ENCODE measurements around the gene PALMD. TPM values are rescaled to one million over a fixed set of nuclear protein-coding genes. Genes with fewer than 3 reads are reported as not detected.

PALMD gene
- polyA plus RNA-seq, 12 donors = 80.8 to 141 (median 116) TPM; not detected in 1

DNA sequence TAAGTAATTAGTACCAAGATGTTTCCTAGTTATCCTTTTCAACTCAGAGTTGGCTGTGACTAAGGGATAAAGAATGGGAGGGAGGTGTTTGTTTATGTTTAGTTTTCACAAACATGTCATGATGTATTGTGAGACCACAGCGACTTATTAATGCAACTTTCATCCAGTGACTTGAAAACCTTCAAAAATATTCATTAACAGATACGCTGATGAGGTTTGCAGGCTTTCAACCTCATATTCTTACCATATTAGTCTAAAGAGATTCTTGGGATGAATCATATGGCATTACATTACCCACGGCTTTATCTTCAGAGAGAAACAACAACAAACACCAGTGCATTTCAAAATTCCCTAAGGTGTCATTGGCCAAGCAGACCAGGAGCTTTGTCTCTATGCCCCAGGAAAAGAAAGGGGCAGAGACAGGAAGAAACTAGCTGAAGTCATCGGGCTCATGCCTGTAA lies 36.4 kb downstream of the PALMD start:
- no peak for DNase-seq

DNA sequence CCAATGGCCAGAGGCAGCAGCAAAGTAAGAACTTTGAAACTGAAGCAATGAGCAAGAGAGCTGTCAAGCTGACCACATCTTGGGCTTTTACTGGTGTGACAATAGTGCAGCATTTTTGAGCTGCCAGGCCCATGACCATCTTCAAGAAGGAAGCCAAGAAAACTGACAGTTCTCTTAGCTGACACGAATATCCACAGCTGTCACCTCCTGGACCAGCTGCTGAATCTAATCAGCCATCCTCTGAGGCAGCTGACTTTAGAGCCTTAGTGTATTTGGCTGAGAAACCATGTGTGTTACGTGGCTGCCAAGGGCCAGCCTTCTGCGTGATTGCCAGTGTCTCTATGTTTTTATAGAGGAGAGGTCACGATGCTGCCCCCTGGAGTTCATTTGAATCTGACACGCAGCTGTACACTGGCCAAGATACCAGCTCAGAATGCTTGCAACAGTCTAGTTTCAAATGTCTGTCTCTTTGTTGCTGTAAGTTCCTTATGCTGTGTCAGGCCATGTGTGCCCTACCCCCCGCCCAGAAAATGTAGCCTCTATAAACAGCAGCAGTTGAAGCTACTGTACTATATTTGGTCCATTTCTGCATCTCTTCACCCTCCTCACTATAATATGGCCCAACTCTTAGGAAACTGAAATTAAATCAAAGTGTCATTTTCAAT lies 39.7 kb downstream of the PALMD start:
- peak; percentile 72 for DNase-seq

DNA sequence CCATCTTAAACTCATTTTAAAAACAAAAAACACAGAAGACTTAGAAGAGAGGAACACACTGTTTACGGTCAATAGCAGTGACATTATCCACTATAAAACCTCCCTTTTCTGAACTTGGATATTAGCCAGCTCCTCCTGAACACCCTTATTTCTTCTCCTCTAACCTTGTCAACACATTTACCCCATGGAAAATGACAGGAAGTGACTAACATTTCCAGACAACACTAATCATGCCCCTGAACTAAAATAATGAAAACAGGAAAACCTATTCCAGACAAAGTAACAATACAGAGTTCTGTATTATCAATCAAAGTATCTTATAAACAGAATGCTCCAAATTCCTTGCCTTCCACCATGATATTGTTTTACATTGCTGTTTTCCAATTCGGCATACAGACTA lies 45.3 kb downstream of the PALMD start:
- no peak for DNase-seq

DNA sequence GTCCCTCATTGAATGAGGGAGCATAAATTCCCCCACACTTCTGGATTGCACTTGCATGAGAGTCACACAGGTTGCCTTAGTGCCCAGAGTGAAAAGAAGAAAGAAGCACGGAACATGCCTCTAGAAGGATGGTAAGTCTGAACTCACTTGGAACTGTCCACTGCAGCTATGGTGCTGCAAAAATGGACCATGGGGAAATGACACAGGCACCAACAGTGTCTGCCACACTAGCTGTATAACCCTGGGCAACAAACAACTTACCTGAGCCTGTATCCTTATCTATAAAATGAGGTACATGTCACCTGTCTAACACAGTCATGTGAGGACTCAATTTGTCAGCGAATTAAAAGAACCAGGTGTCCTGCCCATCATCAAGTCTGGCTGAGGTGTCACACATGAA lies 50.7 kb downstream of the PALMD start:
- DNase-seq = no peak

DNA sequence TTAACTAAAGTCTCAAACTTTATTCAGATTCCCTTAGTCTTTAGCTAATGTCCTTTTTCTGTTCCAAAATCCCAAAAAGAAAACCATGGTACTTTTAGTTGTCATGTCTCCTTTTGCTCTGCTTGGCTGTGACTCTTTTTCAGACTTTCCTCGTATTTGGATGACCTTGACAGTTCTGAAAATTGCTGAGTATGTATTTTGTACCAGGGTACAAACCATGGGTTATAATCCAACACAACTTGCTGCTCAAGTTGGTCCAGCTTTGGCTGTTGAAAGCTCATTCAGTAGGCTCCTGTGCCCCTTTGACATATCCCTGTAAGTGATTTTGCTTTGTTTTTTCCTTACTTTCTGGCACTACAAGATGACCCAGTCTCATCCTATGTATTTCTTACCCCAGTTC lies 51.7 kb downstream of the PALMD start:
- no peak for DNase-seq

DNA sequence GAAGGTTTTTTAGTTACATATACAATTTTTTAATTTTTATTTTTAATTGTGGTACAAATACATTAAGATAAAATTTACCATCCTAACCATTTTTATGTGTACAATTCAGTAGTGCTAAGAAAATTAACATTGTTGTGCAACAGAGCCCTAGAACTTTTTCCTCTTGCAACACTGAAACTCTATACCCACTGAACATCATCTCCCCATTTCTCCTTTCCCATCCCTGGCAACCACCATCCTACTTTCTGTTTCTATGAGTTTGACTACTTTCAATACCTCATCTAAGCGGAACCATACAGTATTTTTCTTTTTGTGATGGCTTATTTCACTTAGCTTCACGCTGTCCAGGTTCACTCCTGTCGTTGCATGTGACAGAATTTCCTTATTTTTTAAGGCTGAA lies 54.1 kb downstream of the PALMD start:
- DNase-seq = no peak

DNA sequence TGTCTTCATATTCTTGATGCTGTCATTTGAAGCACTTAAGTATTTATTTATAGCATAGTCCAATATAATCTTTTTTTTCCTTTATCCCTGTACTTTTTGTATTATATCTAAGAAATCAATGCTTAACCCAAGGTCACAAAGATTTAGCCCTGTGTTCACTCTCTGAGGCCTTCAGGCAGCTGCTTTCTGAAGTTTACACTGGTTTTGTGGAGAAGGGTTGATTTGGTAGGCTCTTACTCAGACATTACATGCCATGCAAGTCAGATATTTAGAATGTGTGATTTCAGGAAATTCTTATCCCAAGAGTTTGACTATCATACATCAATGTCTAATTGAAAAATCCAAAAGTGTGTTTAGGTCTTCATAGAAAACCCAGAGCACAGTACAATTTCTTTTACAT lies 56.3 kb downstream of the PALMD start:
- no peak for DNase-seq

DNA sequence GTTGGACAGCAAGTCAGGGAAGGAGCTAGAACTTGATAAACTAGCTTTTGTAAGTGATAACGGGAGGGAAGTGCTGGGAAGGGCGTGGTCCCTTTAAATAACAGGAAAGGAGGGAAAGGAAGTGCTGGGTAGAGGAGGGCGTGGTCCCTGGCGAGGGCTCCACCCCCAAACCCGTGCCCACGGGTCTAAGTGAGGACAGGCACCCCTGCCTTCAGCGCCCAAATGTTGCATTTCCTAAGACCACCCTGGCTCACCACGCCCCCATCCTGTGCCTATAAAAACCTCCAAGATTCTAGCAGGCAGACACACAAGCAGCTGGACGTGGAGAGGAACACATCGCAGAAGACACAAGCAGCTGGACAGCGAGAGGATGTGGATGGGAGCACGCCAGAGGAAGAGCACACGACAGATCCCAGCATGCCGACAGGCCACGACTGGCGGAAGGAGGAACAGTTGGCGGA lies 58.5 kb downstream of the PALMD start:
- DNase-seq = no peak

DNA sequence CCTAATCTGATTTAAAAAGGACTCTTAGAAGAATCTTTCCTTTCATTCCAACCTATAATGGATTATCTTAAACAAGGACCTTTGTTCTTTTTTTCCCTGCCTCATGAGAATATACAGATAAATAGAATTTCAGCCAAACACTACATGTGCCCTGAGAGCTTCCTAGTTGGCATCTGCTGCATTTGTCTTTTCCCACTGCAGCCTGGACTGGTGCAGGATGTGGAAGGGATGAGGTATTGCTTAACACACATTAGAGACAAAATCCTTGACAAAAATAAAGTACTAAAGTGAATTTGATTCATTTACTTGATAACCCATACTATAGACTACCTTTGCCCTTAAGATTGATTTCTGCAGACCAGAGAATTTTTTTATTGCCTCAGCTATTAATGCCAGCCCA lies 59.5 kb downstream of the PALMD start:
- no peak for DNase-seq

DNA sequence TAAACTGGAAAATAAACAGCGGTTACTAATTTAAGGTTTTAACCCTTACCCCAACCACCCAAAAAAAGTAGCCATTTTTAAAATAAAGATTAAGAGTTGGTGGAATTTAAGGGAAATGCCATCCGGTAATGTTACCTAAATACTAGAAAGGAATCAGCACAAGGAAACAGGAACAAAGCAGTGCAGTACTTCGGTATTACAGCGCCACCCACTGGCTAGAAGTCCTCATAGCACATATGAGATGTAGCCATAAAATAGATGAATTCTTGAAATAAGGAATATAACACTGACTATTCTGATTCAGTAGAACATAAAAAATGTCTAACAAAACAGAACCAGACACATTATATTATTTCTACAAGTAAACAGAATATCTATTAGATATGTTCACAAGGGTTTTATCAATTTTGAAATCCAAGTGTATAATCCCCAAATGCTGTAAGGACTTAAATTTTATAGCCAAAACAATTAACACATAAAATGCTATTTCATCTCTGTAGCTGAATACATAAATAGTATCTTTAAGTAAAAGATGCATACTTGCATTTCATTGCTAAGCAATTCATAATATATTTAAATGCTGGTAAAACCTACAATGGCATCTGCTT lies 61.7 kb downstream of the PALMD start:
- peak; percentile 73 for DNase-seq

DNA sequence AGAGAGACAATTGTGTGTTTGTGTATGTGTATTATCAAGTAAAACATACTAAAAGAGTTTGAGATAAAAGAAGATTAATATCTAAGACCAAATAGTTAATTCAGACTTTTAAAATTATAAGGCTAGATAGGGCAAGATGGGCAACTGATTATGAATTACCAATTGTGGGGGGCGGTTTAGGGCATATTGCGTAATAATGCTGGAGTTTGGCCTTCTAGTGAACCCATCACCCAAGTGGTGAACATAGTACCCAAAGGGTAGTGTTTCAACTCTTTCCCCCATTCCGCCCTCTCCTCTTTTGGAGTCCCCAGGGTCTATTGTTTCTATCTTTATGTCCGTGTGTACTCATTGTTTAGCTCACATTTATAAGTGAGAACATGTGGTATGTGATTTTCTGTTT lies 65.1 kb downstream of the PALMD start:
- no peak for DNase-seq

DNA sequence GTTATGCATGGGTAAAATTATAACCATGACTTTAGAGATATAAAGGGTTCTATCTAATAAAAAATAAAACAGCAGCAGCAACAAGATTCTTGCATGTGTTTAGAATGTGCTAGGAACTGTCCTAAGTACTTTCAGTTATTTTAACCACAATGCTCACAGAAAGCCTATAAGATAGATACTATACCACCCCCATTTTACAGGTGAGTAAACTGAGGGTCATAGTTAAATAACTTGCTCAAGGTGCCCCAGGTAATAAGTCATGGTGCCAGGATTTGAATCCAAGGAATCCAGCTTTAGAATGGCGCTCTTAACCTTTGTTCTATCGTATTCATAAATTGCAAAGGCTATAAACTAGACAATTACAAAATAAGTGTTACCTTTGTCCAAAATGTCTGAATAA lies 67.1 kb downstream of the PALMD start:
- no peak for DNase-seq

DNA sequence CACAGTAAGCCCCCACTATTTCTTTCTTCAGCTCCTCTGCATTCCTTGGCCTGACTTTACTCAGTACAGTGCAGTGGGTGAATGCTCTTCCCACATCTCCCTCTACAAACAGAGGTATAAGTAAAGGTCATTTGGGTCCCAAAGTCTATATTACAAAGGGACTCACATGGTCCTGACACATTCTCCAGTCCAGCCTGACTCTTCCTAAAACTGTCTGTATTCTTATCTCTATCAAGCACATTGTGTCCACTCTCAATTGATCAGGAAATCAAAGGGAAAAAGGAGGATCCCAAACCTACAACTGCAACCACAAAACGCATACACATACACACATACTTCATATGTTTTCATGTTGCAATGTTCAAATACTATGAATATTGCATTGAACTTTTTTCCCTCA lies 71.1 kb downstream of the PALMD start:
- no peak for DNase-seq

DNA sequence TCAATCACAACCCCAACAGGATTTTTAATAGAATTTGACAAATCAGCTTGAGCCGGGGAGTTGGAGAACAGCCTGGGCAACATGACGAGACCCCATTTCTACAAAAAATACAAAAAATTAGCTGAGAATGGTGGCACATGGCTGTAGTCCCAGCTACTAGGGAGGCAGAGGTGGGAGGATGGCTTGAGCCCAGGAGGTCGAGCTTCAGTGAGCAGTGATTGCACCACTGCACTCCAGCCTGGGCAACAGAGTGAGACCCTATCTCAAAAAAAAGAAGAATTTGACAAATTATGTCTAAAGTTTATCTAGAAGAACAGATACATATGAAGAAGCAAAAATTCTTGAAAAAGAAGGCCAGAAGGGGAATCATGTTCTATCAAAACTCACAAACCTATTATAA lies 77.3 kb downstream of the PALMD start:
- DNase-seq = no peak

DNA sequence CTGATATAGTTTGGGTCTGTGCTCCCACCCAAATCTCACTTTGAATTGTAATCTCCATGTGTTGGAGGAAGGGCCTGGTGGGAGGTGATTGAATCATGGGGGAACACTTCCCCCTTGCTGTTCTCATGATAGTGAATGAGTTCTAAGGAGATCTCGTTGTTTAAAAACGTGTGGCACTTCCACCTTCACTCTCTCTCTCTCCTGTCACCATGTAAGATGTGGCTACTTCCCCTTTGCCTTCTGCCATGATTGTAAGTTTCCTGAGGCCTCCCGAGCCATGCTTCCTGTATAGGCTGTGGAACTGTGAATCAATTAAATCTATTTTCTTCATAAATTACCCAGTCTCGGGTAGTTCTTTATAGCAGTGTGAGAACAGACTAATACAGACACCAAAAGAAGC lies 80.1 kb downstream of the PALMD start:
- DNase-seq = no peak

DNA sequence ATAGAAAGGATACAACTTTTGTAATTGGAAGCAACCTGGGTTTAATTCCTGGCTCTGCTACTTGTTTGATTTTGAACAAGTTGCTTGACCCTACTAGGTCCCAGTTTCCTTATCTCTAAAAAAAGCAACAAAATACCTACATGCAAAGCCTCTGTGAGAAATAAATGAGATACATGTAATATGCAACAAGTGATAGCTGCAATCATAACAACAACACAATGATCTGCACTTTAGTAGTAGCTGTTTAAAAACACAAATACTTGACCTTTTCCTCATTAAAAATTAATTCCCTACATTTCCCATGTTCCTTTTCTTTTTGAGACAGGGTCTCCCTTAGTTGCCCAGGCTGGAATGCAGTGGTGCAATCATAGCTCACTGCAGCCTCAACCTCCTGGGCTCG lies 80.5 kb downstream of the PALMD start:
- DNase-seq = no peak

DNA sequence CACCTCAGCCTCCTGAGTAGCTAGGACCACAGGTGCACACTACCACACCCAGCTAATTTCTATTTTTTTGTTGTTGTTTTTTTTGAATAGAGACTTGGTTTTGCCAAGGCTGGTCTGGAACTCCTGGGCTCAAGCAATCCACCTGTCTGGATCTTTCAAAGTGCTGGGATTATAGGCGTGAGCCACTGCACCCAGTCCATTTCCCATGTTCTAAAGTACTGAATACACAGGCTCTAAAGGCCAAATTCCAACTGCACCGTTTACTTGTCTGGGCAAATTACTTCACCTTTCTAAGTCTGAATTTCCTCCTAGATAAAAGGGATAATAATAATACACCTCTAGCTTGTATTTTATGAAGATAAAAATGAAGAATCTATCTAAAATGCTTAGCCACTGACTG lies 80.9 kb downstream of the PALMD start:
- DNase-seq = no peak

DNA sequence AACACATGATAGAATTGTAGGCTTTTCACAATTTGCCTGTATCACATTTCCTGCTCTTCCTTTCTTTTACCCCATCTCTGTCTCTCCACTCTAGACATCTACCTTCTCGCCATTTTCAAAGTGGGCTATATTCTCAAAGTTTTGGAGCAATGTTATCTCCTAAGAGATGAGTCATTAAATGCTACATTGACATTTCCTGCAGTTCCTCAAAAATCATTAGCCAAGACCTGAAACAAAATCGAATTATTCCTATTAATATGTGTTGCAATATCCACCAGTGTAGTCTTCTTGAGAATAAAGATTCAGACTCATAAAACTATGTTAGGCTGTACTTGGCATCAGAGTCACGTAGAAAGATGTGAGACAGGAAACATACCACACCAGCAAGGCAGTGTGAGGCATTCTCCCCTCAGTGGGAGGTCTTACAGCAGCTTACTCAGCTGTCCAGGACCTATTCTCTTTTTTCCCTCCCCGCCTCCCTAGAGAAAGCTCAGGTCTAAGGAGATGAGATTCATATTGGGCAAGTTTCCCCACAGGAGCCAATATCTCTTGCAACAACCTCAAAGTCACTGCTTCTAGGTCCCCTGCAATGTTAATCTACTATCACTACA lies 81.8 kb downstream of the PALMD start:
- no peak for DNase-seq

DNA sequence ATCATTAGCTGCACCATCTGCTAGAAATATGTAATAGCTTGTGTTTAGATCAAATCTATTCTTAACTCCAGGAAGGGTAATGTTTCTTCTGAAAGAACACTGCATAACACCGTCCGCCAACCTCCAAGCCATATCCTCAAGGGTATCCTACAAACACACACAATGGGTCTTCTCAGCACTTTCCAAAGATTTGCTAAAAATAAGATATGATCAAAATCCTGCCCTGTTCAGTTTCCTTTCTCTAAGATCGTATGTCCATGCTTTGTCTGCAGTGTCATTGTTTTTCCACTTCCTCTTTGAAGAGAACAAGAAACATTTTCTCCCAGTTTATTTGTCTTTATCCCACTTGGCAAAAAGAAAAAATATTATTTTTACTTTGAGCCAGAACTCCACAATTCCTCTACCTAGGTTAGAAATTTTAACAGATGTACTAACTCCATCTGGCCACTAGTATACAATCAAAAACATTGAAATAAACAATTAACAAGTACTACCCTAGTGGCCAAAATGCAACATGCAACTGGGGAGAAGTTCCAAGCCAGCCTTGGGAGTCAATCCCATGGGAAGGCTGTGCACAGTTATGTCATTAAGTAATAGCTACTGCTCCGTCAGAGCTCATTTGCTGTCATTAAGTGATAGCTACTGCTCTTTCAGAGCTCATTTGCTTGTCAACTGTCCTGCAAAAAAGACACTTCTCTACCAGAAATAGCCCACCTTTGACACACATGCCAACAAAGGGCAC lies 82.8 kb downstream of the PALMD start:
- no peak for DNase-seq

DNA sequence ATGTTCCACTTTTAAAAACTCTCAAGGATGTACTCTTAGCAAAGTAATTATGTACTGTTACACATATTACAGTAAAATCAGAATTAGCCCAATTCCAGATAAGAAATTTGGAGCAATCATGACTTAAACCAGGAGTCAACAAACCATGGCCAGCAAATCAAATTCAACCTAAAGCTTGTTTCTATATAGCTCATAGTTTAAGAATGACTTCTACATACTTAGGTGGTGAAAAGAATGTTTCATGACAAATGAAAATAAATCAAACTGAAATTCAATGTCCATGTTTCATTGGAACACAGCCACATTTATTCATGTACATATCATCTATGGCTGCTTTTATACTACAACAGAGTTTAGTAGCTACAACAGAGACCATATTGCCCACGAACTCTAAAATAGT lies 85.5 kb downstream of the PALMD start:
- DNase-seq = no peak

DNA sequence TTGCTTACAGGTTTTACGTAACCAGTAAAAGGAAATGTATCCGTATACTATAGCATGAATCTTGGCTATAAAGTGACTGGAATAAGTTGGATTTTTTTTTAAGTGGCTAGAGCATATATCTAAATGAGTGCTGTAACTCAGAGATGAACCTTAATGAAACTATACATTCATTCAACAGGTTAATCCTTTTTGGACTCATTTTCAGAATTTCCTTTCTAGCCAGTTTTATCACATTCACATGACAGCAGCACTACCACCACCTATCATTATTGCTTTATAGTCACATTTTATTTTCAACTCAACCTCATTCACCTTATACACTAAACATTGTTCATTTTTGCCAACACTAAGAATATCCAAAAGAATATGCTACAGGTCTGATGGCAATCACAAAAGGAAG lies 89.9 kb downstream of the PALMD start:
- DNase-seq = no peak

DNA sequence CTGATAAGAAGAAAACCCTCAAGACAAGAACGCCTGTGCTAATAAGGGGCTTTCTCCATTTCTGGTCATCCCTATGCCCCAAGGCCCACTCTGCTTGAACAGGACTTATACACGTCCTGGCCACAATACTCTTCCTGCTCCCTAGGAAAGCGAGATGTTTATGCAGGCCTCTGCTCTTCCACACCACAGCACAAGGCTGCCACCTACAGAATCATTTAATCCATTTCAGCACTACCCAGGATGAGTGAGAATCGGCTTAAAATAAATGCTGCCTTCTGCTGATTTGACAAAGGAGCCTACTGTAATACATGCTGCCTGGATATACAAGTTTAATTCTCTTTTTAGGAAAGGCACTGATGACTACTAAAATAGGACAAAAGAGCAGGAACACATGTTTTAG lies 91.1 kb downstream of the PALMD start:
- peak; percentile 16 for DNase-seq
